Ectodermal cell (in vitro differentiated cells): ENCODE data around the gene HADHA.

Experiments
- H3K27ac ChIP-seq: 2 replicates; pipeline ENCODE4 v1.7.0; 2013; ENCODE audit warnings: mild to moderate bottlenecking, low read depth, low read length; ENCODE audit not compliant: insufficient read depth, poor library complexity, severe bottlenecking
- H3K27me3 ChIP-seq: 2 replicates; pipeline ENCODE4 v1.7.0; 2013; ENCODE audit warnings: mild to moderate bottlenecking, low read length; ENCODE audit not compliant: insufficient read depth, control insufficient read depth, poor library complexity, severe bottlenecking
- H3K36me3 ChIP-seq: one replicate; pipeline ENCODE4 v1.7.0; 2013; ENCODE audit warnings: low read length; ENCODE audit not compliant: control insufficient read depth, insufficient read depth
- H3K4me1 ChIP-seq: one replicate; pipeline ENCODE4 v1.7.0; 2013; ENCODE audit warnings: low read length; ENCODE audit not compliant: control insufficient read depth, insufficient read depth
- H3K4me3 ChIP-seq: 2 replicates; pipeline ENCODE4 v1.7.0; 2013; ENCODE audit warnings: low read depth, low read length, control low read depth; ENCODE audit not compliant: insufficient read depth
- H3K9me3 ChIP-seq: 2 replicates; pipeline ENCODE4 v1.7.0; 2013; ENCODE audit warnings: mild to moderate bottlenecking, low read length, moderate library complexity; ENCODE audit not compliant: control insufficient read depth
- WGBS, 2 experiments: methylation state at CpG; one replicate each; pipeline ENCODE4 v1.1.7; 2013; ENCODE audit warnings: missing lambda C conversion rate in 2 of 2; 5-methylcytosine and 5-hydroxymethylcytosine counted together

Gene HADHA

DNA sequence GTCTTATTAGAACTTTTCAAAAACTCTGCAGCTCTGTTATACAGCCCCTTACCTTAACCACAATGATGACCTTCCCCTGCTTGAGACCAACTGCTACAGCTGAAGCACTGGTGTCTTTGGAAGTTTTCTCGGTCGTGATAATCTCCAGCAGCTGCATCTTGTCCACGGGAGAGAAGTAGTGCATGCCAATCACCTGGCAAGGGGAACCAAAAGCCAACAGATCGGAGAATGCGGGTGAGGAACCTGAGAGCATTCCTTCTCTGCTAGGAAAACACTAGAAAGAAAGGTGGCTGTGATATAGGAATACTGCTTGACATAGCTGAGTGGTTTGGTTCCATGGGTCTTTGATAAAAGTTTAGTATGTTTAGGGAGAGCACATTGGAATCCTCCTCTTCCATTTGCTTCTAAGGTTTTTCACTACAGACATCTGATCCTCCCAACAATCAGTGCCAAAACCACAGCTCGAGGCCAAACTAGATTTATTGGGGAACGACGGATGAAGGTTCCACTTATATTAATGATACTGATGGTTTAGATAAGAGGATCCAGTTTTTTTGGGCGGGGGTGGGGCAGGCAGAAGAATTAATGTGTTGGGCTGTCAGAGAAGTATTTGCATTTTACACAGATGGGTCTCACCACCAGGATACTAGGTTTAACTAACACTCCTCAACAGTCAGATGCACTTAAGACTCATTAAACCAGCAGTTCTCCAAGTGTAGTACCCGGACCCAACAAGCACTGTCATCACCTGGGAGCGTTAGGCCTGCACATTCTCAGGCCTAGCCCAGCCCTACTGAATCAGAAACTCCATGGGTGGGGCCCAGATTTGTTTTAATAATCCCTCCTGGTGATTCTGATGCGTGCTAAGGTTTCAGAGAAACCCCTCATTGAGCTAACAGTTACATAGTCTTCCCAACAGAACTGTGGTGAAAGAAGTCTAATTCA is 49.1 kb downstream of the HADHA start:
- WGBS, 2 experiments: 93 to 95% methylated on average over 12 of the region's 12 CpGs
- Histone ChIP-seq H3K9me3 (no peaks in the 10 kb centered on the region), H3K27ac (no peak overlapping the region), H3K4me1 (no peaks in the 10 kb centered on the region), H3K36me3 (peaks cover 19% of the 10 kb centered on the region), H3K27me3 (no peaks in the 10 kb centered on the region), H3K4me3 (no peak overlapping the region)

DNA sequence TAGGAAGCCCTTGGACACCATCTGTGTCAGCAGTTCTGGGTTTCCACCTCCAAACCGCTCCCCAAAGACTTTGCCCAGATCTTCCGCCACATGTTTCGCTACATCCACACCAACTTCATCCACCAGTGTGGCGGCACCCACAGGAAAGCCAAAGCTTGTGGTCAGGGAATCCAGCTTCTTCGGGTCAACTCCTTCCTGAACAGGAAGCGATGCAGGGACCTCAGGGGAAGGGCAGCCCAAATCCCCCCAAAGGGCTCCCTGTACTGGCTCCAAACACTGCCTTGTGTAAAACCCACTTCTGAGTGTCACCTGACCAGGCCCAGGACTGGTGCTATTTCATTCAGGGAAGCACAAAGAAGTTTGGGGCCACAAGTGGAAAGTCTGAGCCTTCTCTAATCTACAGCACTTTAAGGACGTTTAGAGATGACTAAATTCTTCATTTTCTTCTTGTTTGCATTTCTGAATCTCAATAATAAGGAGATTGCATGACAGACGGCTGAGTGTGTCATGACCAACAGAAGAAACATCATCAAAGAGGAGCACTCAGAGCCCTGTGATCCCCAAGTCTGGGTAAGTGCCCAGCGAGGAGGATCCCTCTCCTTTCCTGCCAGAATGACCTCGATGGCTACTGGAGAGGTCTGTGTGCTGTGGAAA is 50.7 kb downstream of the HADHA start:
- H3K36me3 ChIP-seq: peaks cover 24% of the 10 kb centered on the region
- H3K27ac ChIP-seq: no peak overlapping the region
- H3K4me1 ChIP-seq: no peaks in the 10 kb centered on the region
- no peak overlapping the region for H3K4me3 ChIP-seq
- WGBS, 2 experiments: 96 to 97% methylated on average over 10 of the region's 10 CpGs
- no peaks in the 10 kb centered on the region for H3K9me3 ChIP-seq
- H3K27me3 ChIP-seq: no peaks in the 10 kb centered on the region

DNA sequence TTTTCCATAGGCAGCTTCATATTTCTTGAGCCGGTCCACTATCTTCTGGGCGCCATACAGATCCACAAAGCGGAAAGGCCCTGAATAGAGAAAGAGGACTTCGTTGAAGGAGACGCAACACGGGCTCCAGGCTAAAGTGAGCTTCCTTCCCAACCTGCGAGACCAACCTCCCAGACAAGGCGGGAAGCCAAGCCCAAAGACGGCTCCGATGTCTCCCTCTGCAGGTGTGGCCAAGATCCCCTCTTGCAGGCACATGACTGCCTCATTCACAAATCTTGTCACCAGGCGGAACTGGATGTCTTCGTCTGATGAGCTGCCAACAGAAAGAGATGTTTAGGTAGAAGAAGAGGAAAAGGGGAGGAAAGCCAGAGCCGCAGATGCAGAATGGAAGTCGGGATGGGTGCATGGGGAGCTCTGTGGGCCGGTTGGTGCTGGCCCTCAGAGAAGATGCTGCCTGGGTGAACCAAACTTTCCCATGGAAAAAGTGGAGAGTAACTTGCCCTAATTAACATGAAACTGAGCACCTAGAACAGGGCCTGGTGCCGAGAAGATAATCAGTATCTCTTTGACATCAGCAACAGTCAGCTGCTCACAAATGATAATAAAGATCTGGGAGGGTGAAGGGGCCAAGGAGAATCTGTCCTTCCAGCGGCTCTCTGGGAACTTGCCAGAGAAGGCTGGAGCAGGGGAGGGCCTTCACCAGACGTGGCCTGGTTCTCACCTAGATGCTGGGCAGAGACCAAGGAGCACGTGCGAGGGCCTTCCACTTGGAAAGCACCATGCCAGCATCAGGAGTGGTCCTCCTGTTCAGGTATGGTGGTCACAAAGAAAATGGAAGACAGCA is 52.9 kb downstream of the HADHA start:
- Histone ChIP-seq H3K4me1 (no peaks in the 10 kb centered on the region), H3K9me3 (no peaks in the 10 kb centered on the region), H3K36me3 (peaks cover 24% of the 10 kb centered on the region), H3K4me3 (no peak overlapping the region), H3K27ac (no peak overlapping the region), H3K27me3 (no peaks in the 10 kb centered on the region)
- 93% methylated on average over 20 of the region's 20 CpGs for whole genome bisulfite sequencing, 2 experiments

DNA sequence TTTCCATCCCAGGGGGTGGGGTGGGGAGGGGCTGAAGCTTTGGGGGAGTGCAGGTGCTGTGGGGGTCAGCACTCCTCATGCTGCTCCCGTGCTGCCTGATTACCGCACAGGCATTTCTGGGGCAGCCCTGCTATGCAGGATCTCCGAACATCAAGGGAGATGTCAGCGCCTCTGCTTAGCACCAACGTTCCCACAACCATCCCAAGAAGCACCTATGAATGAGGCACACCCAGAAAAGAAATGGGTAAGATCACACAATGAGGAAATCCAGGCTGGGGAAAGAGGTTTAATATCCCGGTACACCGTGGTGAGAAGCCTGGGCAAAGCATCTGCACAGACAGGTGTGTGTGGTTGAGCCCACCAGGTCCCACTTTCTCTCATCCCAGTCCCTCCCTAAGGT is 54.1 kb downstream of the HADHA start:
- Histone ChIP-seq H3K27ac (no peak overlapping the region), H3K4me1 (no peaks in the 10 kb centered on the region), H3K36me3 (peaks cover 24% of the 10 kb centered on the region), H3K27me3 (peaks cover 4% of the 10 kb centered on the region), H3K4me3 (no peak overlapping the region), H3K9me3 (no peaks in the 10 kb centered on the region)
- WGBS, 2 experiments: 89 to 94% methylated on average over 7 of the region's 7 CpGs

DNA sequence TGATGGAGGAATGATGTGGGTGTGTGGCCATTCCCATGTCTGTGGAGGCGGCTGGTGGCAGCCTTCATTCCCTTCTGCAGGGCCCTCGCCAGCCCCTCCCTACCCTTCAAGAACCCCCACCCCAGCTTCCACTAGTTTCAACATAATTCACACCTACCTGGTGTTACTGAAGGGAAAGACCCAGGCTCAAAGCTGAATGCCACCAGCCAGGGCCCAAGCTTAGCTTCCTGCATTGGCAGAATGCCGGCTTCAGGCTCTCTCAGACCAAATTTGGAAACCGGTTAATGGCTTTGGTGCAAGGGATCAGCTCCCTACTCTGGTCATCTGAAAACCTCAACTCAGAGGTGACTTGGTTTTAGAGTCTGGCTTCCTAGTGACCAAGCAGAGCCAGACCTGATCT is 54.7 kb downstream of the HADHA start:
- H3K27me3 ChIP-seq: peaks cover 9% of the 10 kb centered on the region
- H3K4me1 ChIP-seq: no peaks in the 10 kb centered on the region
- no peak overlapping the region for H3K4me3 ChIP-seq
- H3K36me3 ChIP-seq: peaks cover 21% of the 10 kb centered on the region
- no peak overlapping the region for H3K27ac ChIP-seq
- 91 to 95% methylated on average over 4 of the region's 4 CpGs for WGBS, 2 experiments
- H3K9me3 ChIP-seq: no peaks in the 10 kb centered on the region

DNA sequence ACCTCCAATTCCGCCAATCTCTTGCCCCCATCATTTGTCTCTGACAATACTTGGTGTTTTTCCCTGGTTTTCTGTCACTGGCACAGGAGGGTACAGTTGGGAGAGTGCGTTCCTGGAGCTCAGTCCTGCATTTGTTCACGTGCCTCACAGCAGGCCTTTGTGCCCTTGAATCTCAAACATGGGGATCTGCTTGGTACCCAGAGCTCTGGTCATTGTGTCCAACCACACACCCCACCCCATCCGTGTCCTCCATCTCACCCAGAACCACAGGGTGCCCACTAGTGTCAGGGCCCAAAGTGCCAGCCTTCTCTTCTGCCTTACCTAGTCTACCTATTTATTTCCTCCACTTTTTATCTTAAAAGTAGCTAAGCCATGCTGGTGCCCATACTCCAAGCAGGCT is 55.3 kb downstream of the HADHA start:
- Histone ChIP-seq H3K27me3 (peaks cover 15% of the 10 kb centered on the region), H3K4me3 (no peak overlapping the region), H3K27ac (no peak overlapping the region), H3K36me3 (peaks cover 16% of the 10 kb centered on the region), H3K4me1 (no peaks in the 10 kb centered on the region), H3K9me3 (no peaks in the 10 kb centered on the region)
- WGBS, 2 experiments: 90 to 94% methylated on average over 4 of the region's 4 CpGs

DNA sequence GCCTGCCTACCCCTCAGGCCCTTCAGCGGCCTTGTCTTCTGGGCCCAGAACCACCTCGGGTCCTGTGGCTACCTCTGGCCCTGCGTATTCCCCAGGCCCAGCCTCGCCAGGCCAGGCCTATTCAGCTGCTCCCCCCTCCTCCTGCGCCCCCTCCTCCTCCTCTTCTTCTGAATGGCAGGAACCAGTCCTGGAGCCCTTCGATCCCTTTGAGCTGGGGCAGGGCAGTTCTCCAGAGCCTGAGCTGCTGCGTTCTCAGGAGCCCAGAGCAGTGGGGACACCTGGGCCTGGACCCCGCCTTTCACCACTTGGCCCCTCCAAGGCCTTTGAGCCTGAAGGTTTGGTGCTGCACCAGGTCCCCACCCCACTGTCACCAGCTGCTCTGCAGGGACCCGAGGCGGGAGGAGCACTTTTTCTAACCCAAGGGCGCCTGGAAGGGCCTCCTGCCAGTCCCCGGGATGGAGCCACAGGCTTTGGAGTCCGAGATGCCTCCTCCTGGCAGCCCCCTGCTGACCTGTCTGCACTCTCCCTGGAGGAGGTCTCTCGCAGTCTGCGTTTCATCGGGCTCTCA is 56.8 kb downstream of the HADHA start:
- Histone ChIP-seq H3K36me3 (peaks cover 13% of the 10 kb centered on the region), H3K4me3 (no peak overlapping the region), H3K4me1 (no peaks in the 10 kb centered on the region), H3K9me3 (no peaks in the 10 kb centered on the region), H3K27me3 (peaks cover 26% of the 10 kb centered on the region), H3K27ac (no peak overlapping the region)
- 89 to 90% methylated on average over 16 of the region's 16 CpGs for WGBS, 2 experiments

DNA sequence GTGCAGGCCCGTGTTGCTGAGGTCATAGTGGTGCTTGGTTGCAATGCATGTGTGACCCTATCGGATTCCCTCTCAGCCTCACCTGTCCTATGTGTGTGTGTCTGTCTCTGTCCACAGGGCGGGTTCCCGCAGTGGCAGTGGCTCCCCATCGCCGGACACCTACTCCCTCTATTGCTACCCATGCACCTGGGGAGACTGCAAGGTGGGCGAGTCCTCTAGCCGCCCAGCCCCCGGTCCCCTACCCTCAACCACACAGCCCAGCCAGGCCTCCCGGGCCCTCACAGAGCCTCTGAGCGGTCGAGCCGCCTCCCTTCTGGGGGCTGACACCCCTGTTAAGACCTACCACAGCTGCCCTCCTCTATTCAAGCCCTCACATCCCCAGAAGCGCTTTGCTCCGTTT is 57.3 kb downstream of the HADHA start:
- 90 to 92% methylated on average over 15 of the region's 15 CpGs for WGBS, 2 experiments
- no peaks in the 10 kb centered on the region for H3K9me3 ChIP-seq
- H3K36me3 ChIP-seq: peaks cover 13% of the 10 kb centered on the region
- H3K4me1 ChIP-seq: no peaks in the 10 kb centered on the region
- no peak overlapping the region for H3K4me3 ChIP-seq
- H3K27ac ChIP-seq: no peak overlapping the region
- H3K27me3 ChIP-seq: peaks cover 26% of the 10 kb centered on the region

DNA sequence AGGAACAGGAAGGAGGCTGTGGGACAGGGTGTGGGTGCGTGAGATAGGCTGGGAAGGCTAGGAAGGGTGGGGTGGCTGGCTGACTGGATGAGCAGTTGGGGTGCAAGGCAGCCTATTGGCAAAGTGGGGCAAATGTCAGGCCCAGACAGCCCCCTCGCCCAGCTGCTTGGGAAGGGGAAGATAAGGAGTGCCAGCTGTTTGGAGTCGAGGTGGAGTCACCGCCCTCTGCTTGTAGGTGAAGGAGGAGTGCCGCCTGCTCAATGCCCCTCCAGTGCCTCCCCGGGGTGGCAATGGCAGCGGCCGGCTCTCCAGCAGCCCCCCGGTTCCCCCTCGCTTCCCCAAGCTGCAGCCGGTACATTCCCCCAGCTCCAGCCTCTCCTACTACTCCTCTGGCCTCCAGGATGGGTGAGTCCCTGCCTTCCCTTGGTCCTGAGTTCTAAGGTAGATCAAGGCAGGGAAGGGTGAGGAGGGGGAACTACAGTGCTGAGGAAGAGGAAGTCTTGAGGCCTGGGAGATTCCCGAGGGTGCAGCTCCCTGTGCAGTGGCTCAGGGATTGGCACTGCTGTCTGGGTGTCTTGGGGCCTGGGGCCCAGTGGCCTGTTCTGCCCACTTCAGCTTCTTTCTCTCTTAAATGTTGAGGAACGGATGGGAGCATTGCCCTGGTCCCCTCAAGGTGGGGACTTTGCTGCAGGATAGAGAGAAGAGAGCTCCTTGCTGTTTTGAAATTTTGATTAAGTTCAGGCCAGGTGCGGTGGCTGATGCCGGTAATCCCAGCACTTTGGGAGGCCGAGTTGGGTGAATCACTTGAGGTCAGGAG is 58.3 kb downstream of the HADHA start:
- Histone ChIP-seq H3K27ac (no peak overlapping the region), H3K27me3 (peaks cover 26% of the 10 kb centered on the region), H3K4me3 (no peak overlapping the region), H3K4me1 (no peaks in the 10 kb centered on the region), H3K36me3 (peaks cover 9% of the 10 kb centered on the region), H3K9me3 (no peaks in the 10 kb centered on the region)
- 92 to 94% methylated on average over 16 of the region's 16 CpGs for WGBS, 2 experiments
